Stimulated activated CD8-positive, alpha-beta memory T cell treated with anti-CD3 and anti-CD28 coated beads, Interleukin-15, amount 100 ng/mL, for 1 hour (primary cell): ENCODE results near the gene PYROXD2.

Source experiments
- DNase-seq: peaks from one replicate; pipeline ENCODE4 v3.0.0-alpha.2; 2020; ENCODE audit warnings: low read depth

The PYROXD2 gene

GRCh38 chr10:98414932-98415730 lies at the start of gene PYROXD2:
TSS of gene PYROXD2 (minus strand) at chr10:98415182. CDS start at chr10:98415135, 47 bp downstream.
- DNase-seq: no peak

DNA sequence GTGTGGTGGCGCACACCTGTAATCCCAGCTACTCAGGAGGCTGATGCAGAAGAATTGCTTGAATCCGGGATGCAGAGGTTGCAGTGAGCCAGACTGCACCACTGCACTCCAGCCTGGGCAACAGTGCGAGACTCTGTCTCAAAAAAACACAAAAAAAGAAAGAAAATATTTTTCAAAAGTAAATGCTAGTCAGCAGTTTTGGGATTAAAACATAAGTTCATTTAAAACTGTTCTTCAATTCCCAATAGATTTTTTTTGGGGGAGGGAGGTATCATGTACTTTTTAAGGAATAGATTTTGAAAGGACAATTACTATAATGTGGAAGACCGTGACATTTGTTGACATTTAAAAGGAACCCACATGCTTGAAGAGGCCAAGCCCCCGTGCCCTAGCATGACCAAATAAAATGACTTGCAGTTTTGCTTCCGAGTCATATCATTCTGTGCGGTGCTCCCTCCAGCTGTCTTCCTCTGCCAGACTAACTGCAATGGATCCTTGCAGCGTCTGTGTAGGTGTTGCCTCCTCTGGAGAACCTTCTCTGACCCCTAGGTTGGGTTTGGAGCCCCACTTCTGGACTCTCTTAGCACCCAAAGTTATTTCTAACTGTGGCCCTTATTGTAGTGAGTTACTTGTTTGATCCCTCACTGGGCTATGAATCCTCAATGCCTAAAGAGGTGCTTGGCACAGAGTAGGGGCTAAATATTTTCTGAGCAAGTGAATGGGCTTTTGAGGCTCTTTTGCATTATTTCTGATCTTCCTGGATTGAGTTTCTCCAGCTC lies 49.2 kb upstream of the PYROXD2 start:
- no peak for DNase-seq

DNA sequence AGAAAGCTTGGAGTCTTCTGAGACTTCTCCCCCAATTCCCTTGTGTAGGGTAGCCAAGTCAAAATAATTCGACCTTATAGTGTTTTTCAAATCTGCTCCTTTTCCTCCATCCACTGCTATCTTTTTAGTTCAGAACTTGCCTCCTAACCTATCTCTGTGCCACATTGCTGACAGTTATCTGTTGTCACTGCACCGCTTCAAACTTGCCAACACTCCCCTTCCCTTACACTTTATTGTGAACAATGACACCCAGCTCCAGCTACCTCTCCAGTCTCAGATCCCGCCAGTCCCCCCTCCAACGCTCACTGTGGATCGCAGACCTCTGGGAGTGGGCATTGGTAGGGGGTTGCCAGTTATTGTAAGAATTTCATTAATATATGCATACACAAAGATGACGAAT lies 48.0 kb upstream of the PYROXD2 start:
- no peak for DNase-seq

- DNase-seq: no peak
These were observed 46.5 kb upstream of the PYROXD2 start for GRCh38 chr10:98461500-98461842.

- no peak for DNase-seq
These were observed 46.0 kb upstream of the PYROXD2 start for GRCh38 chr10:98460837-98461499.

DNA sequence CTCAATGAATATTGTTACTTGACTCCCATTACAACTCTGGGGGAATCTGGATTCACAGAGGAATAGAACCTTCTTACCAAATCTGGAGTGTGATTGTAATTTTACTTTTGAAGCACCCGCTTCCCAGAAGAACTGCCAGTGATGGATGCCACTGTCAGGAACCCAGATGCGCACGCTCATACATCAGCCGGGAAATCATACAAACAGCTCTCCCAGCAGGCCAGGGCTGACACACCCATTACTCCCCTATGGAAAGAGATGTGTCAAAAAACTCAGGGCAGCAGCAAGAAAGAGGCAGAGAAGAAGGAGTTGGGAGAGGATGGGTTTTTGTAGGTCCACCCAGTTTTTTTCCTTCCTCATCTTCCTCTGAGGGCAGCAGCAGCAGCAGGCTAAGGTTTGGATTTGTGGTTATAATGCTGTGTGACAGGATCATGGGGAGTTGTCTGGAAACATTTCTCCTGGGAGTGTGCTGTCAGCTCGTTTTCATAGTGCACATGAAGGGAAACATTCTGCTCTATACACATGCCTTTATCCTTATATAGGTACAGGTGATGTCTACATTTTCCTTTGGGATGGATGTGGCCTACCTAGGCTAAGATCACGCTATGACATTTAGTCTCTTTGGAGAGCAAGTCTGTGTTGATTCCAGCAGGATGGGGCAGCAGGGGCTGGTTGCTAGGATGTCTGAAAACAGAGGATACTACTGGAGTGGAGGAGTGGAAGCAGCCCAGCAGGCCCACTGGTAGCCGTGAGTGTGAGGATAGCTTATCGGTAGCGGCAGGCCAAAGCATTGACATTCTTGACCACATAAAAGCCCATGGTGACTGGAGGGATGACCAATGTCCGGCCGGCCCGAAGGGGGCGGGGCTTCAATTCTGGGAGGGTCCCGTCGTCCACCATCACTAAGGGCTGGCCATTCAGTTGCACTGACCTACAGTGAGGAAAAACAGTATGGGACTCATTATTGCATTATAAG lies 44.1 kb upstream of the PYROXD2 start:
- no peak for DNase-seq

DNA sequence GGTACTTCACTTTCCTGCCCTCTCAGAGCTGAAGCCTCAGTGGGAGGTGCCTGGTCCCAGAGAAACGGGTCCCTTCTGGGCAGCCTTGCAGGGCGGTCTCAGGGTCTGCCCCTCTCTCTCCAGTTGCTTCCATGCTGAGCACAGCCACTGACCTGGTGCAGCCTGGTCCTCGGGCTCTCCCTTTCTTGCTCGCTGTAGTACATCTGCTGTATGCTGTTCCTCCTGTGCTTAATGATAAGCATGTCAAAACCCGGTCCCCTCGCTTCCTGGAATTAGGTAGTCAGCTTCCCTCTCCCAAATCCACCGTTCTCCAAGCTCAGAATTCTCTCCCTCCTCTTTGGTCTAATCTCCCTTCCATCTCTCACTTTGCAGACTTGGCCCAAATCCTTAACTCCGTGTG lies 42.7 kb upstream of the PYROXD2 start:
- DNase-seq: no peak

DNA sequence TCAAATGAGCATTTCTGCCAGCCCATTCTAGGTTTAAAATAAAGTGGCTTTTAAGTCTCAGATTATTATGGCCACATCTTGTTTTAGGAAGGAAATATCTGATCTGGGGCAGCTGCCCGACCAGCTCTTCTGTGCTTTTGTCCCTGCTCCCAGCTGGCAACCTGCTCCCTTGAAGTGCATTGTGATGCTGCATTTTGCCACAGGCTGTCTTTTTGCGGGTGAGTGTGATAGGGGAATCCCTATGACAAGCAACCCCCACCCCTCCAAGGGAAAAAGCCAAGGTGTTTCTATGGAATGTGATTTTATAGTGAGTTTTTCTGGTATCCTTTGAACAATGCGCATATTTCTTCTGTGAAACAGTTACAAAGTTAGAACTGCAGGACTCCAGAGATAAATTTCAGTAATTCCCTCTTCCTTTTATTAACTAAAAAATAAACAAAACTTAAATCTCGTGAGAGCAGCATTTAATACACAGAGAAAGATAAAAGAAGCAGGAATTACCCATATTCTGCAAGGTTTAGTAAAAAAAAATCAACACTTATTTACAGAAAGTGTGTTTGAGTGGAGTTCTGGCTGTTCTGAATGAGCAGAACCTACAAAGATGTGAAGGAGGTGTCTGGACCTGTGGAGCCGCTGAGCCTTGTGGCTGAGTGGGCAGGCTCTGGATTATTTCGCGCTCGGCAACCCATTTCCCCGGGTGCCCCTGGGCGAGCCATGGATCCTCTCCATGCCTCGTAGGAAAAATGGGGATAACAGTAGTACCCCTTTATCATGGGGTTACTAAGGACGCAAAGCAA lies 41.9 kb upstream of the PYROXD2 start:
- DNase-seq: no peak

DNA sequence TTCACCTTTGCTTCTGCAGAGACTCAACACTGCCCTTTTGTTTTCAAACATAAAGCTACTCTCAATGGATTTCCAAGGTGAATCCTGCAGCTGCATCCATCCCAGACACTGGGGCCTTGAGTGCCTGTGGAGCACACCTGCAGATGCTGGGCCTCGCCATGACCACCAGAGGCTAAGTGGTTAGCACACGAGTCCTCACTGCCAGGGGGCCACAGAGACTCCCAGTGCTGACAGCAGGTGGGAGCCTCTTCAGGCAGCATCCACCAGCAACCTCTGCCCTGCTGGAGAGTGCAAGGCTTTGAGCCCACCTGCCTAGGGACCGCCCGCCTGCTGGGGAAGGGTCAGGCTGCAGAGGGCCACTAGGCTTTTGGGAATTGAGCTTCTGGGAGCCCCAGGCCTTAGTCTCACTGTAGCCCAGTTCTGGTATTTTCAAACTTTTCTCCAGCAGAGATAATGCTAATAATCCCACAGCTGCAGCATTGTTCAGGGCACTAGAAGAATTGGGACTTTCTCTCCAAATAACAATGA lies 41.1 kb upstream of the PYROXD2 start:
- DNase-seq: no peak

DNA sequence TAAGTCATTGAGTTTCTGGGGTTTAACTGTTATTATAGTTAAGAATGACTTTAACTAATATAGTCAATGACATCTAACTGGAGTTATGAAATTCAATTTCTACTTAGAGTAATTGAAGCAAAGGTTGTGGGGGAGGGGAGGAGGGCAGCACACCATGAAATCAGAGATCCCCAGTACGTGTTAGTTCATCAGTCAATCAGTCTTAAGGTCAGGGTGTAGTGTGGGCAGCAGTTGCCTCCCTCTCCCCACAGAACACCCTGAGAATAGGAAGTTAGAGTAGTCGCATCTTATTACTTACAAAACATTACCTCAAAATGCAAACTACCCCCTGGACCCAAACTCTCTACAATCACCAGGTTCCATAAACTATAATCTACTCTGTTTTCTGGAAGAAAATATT lies 38.7 kb upstream of the PYROXD2 start:
- DNase-seq: no peak

GRCh38 chr10:98450618-98451017 lies 35.6 kb upstream of the PYROXD2 start:
- DNase-seq: no peak

DNA sequence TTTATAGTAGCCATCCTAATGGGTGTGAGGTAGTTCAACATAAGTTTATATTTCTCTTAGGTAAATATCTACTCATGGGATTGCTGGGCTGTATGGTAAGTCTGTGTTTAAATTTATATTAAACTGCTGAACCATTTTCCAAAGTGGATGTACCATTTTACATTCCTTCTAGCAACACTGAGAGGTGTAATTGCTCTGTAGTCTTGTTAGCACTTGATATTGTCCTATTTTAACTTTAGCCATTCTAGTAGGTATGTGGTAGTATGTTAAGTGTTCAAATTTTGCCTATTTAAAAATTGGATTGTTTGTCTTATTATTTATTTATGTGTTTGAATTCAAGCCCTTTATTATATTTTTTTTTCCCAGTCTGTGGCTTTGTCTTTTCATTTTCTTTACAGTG lies 34.3 kb upstream of the PYROXD2 start:
- no peak for DNase-seq

- DNase-seq: peak; percentile 56
These were observed 31.8 kb upstream of the PYROXD2 start, which contains the start of gene HPS1 for GRCh38 chr10:98446661-98447221. TSS of gene HPS1 (minus strand) at chr10:98446935. CDS start at chr10:98443240, 3,695 bp downstream.

GRCh38 chr10:98446151-98446660 lies 31.2 kb upstream of the PYROXD2 start:
- DNase-seq: no peak

DNA sequence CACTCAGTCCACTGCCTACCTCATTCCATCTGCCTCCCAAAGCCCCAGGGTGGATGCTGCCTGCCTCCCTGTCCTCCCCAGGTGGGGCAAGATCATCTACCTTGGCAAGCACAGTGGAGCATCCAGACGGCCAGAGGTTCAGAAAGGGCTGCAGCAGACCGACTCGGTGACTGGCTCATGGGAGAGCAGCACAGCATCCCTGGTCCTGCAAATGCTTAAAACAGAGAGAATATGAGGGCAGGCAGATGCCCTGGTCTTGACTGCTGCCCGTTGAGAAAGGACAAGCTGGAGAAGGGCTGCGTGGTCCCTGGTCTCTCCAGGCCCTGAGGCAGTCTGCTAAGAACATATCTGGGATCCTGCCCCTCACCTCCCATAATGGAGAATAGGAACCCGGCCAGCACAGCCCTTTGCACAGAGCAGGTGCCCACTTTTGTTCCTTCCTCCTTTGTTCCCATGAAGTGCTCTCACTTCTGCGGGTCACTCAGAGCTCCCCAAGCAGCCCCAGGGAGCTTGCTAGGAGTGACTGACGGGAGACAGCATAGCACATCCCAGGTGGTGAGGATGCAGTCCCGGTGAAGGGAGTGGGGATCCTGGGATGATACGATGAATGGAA lies 30.3 kb upstream of the PYROXD2 start:
- no peak for DNase-seq

DNA sequence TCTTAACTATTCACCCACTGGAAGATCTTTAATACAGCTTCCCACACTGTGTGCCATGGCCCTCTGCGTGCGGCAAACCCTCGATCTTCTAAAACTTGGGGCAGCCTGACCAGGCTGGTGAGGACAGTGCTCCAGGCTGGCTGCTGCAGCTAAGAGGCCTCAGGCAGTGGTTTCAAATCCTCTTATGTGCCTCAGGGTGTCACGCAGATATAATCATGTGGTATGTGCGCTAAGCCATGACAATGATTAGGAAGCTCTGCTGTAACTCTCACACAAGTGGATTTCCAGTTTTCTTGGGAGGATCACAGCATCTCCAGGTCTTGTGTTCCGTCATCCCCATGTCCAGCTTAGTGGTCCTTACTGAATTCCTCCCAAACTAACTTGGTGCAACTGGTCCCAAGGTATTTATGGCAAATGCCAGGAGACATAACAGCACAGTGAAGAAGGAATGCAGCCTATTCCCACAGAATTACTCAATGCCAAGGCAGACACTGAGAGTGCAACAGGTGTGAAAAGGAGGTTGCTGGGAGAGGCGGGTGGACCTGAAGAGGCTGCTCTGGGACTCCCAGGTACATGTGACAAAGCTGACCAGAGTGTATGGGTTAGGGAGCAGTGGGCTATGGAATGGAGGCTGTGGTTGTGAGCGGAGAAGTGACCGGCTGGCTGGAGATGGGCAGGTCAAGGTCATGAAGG lies 29.5 kb upstream of the PYROXD2 start:
- DNase-seq: no peak

- DNase-seq: no peak
These were observed 23.7 kb upstream of the PYROXD2 start for GRCh38 chr10:98438715-98439114.

DNA sequence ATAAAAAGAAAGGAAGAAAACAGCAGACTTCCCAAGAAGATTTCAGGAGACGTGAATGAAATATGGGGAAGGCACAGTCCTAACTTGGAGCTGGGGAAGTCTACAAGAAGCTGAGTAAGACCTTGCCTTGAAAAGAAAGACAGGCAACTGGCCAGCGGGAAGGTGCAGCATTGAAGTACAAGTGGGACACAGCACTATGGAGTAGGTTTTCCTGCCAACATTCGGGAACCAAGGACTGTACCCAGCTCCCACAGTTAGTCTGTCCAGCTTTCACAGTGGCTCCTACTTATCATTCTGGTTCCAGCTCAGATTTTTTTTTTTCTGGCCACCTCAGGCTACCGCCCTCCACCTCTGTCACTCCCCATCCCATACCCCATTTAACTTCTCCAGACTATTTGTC lies 21.7 kb upstream of the PYROXD2 start:
- no peak for DNase-seq

GRCh38 chr10:98435178-98435577 lies 20.2 kb upstream of the PYROXD2 start:
- no peak for DNase-seq
